Stimulated activated CD8-positive, alpha-beta memory T cell treated with anti-CD3 and anti-CD28 coated beads, Interleukin-4, amount 100 ng/mL, for 24 hours (primary cell): ENCODE measurements around the gene MAP7D2.

Source experiments
- DNase-seq: peaks from one replicate; pipeline ENCODE4 v3.0.0-alpha.2; 2020; ENCODE audit warnings: low read depth

Gene MAP7D2

GRCh38 chrX:20038966-20039365, 77.7 kb downstream of the MAP7D2 start:
- DNase-seq, result no peak

GRCh38 chrX:20037186-20037585, 79.5 kb downstream of the MAP7D2 start:
- DNase-seq, result no peak

- DNase-seq, result no peak
Measured at GRCh38 chrX:20032201-20032600, 84.5 kb downstream of the MAP7D2 start.

- no peak for DNase-seq
Measured at GRCh38 chrX:20029728-20030127, 87.0 kb downstream of the MAP7D2 start.

- DNase-seq, result no peak
Measured at GRCh38 chrX:20028588-20028987, 88.1 kb downstream of the MAP7D2 start.

GRCh38 chrX:20026278-20026677, 90.4 kb downstream of the MAP7D2 start:
- DNase-seq, result no peak

GRCh38 chrX:20019672-20020365, 96.9 kb downstream of the MAP7D2 start:
- no peak for DNase-seq

- no peak for DNase-seq
Measured at GRCh38 chrX:20016616-20016945, 100.1 kb downstream of the MAP7D2 start.

- DNase-seq, result no peak
Measured at GRCh38 chrX:20015945-20016615, 100.6 kb downstream of the MAP7D2 start.

- no peak for DNase-seq
Measured at GRCh38 chrX:20015422-20015821, 101.3 kb downstream of the MAP7D2 start.

GRCh38 chrX:20011608-20012007, 105.1 kb downstream of the MAP7D2 start:
- no peak for DNase-seq

GRCh38 chrX:20007962-20008622, 108.6 kb downstream of the MAP7D2 start:
- no peak for DNase-seq

- DNase-seq, result no peak
Measured at GRCh38 chrX:20005883-20006282, 110.8 kb downstream of the MAP7D2 start.

GRCh38 chrX:20001588-20001987, 115.1 kb downstream of the MAP7D2 start:
- no peak for DNase-seq

GRCh38 chrX:19991350-19991718, 125.4 kb downstream of the MAP7D2 start:
- no peak for DNase-seq

GRCh38 chrX:19990556-19991349, 126.0 kb downstream of the MAP7D2 start, which contains the start of gene BCLAF3:
Gene BCLAF3, minus strand, starts transcription at chrX:19991061. Its CDS starts 20,797 bp downstream, at chrX:19970264.
- DNase-seq, result peak; percentile 82

- no peak for DNase-seq
Measured at GRCh38 chrX:19990151-19990555, 126.6 kb downstream of the MAP7D2 start.

GRCh38 chrX:19987856-19988255, 128.9 kb downstream of the MAP7D2 start:
- DNase-seq, result no peak

GRCh38 chrX:19986531-19986930, 130.2 kb downstream of the MAP7D2 start:
- no peak for DNase-seq

GRCh38 chrX:19981947-19982346, 134.8 kb downstream of the MAP7D2 start:
- DNase-seq, result no peak

GRCh38 chrX:19975845-19976244, 140.9 kb downstream of the MAP7D2 start:
- DNase-seq, result no peak

- DNase-seq, result no peak
Measured at GRCh38 chrX:19972984-19973383, 143.7 kb downstream of the MAP7D2 start.

- no peak for DNase-seq
Measured at GRCh38 chrX:19968276-19968675, 148.4 kb downstream of the MAP7D2 start.
